Heart left ventricle (tissue), 16 donors: Measurements from ENCODE around the gene SLC1A4. TPM values are rescaled to one million over a fixed set of nuclear protein-coding genes. Genes with fewer than 3 reads are reported as not detected.

Experiments used
- ATAC-seq, 4 donors: fragments of 200-7000 bp; cut with Tn5 transposase; one replicate each; pipeline ENCODE4 v1.9.1; 2020 to 2022; ENCODE audit warnings: moderate library complexity in 4 of 4, mild to moderate bottlenecking in 3 of 4, moderate number of reproducible peaks in 1 of 4
- DNase-seq, 5 donors: peaks; one replicate each; pipeline ENCODE4 v3.0.0-alpha.2; 2020
- H3K27ac ChIP-seq, 12 donors: fragments of 200-600 bp; sonication (generic) in 4 of 12; one replicate each; pipeline versions ENCODE4 v1.5.0 to v1.8.0; 2016 to 2022; ENCODE audit warnings: mild to moderate bottlenecking in 2 of 12
- H3K27me3 ChIP-seq, 9 donors: fragments of 200-600 bp; sonication (generic) in 2 of 9; one replicate each; pipeline versions ENCODE4 v1.5.1 to v1.8.0; 2016 to 2022; ENCODE audit warnings: mild to moderate bottlenecking in 3 of 9
- H3K36me3 ChIP-seq, 9 donors: fragments of 200-600 bp; sonication (generic) in 2 of 9; one replicate each; pipeline versions ENCODE4 v1.5.0 to v1.8.0; 2018 to 2022; ENCODE audit warnings: mild to moderate bottlenecking in 2 of 9
- H3K4me1 ChIP-seq, 12 donors: fragments of 200-600 bp; sonication (generic) in 4 of 12; one replicate each; pipeline versions ENCODE4 v1.5.0 to v1.8.0; 2016 to 2022; ENCODE audit warnings: mild to moderate bottlenecking in 3 of 12
- H3K4me3 ChIP-seq, 12 donors: fragments of 200-600 bp; sonication (generic) in 4 of 12; one replicate each; pipeline versions ENCODE4 v1.5.0 to v1.8.0; 2017 to 2022; ENCODE audit warnings: mild to moderate bottlenecking in 9 of 12, moderate library complexity in 4 of 12
- H3K9me3 ChIP-seq, 12 donors: fragments of 200-600 bp; sonication (generic) in 4 of 12; one replicate each; pipeline versions ENCODE4 v1.5.0 to v1.8.0; 2016 to 2022; ENCODE audit warnings: mild to moderate bottlenecking in 1 of 12
- CTCF ChIP-seq, 12 donors: fragments of 200-600 bp; sonication (generic) in 4 of 12; IDR thresholded peaks; one replicate each; pipeline versions ENCODE4 v1.5.0 to v1.8.0; 2018 to 2022; ENCODE audit warnings: antibody characterized with exemption in 12 of 12, mild to moderate bottlenecking in 5 of 12
- POLR2A ChIP-seq, 2 donors: fragments of 450-650 bp; IDR thresholded peaks; one replicate each; pipeline ENCODE4 v1.6.1; 2017; ENCODE audit warnings: antibody characterized with exemption in 2 of 2, mild to moderate bottlenecking in 2 of 2, moderate library complexity in 2 of 2
- WGBS, 4 donors: extraction: QIAGEN DNeasy Blood & Tissue Kit in 2 of 4; methylation state at CpG; one replicate each; pipeline versions ENCODE4 v1.1.5 to v1.1.7; 2013 to 2018; 5-methylcytosine and 5-hydroxymethylcytosine counted together
- intact Hi-C, 10 donors: fragments of 100-400 bp; cut with DNase I; formaldehyde crosslinking; loops; one replicate each; pipeline versions ENCODE4 v1.11.1 to v1.14.2; 2022
- polyA plus RNA-seq, 2 donors: library from polyadenylated mRNA; stranded (reverse); fragments of 200-250 nt; gene quantifications; one replicate each; pipeline ENCODE4 v1.2.3, GENCODE V29; 2013
- total RNA-seq, 9 donors: library from RNA; depleted of rRNA in 2 of 9; stranded (reverse); fragments of >200 nt in 2 of 9; fragmentation: NEBNext Ultra II Directional in 3 of 9; extraction: Animal tissue kit (Norgen Biotek cat#: 25700) in 3 of 9; gene quantifications; one replicate each; pipeline versions ENCODE4 v1.1.0 to v1.2.4, GENCODE V29; 2016 to 2023
- donor health status: ischemic (EF 13 %, LVEDD 7.1; RV severe dilation, severe dysfunction).
- donor health status: healthy with polysubstance abuse.
- donor health status: DM: no; HTN: yes; CAD: no.
- donor health status: DM: no; HTN: no; CAD: no.
- donor health status: ischemic (EF 25% LVEDD 6.9; RV normal size, moderate dysfunction).
- donor health status: ischemic (EF 25% LVEDD 5.7; RV mildly dilated, moderate dysfunction).
- donor health status: healthy.
- donor health status: DM: yes; HTN: yes; CAD: no.
- donor health status: ischemic (EF 35%, LVEDD 5.7; RV mildly dilated, moderate dysfunction).
- donor health status: nonischemic (EF 11% LVEDD 7.7; RV severe dilation, severe dysfunction).
- donor health status: DM: yes; HTN: yes; CAD: no.
- donor health status: PGD.
- donor health status: ischemic (EF 29% LVEDD 5.4; RV normal size, mild dysfunction).
- donor health status: nonischemic (EF 23%, LVEDD 6.1; RV moderate dilation, normal function).

SLC1A4 gene
- total and polyA plus RNA-seq, 11 donors, result 3.0 to 22.4 (median 10.8) TPM

GRCh38 chr2:64942693-64943092, 46.5 kb upstream of the SLC1A4 start:
- DNase-seq (no peak), ATAC-seq (no peak)
- 94 to 96% (median 95%) methylated on average over 5 of the region's 5 CpGs for WGBS, 4 donors
- intact Hi-C loops, result no loop called here
- H3K27ac ChIP-seq, result no peak overlapping the region
- no peaks in the 10 kb centered on the region for H3K36me3 ChIP-seq
- H3K4me1 ChIP-seq, result peaks cover 0 to 43% (median 0%) of the 10 kb centered on the region in 12 donors
- H3K9me3 ChIP-seq, result no peaks in the 10 kb centered on the region
- no peak overlapping the region for H3K4me3 ChIP-seq
- no peaks in the 10 kb centered on the region for H3K27me3 ChIP-seq
- TF ChIP-seq CTCF (IDR thresholded peaks at IDR 0.05) (no peak), POLR2A (IDR thresholded peaks at IDR 0.05) (no peak)

- Histone ChIP-seq H3K27me3 (no peaks in the 10 kb centered on the region), H3K9me3 (no peaks in the 10 kb centered on the region), H3K36me3 (no peaks in the 10 kb centered on the region), H3K4me3 (no peak overlapping the region), H3K4me1 (peaks cover 0 to 36% (median 0%) of the 10 kb centered on the region in 12 donors), H3K27ac (no peak overlapping the region)
- peak; percentile 29 to 87 (median 76) for ATAC-seq
- intact Hi-C loops, result no loop called here
- WGBS, 4 donors, result 65 to 70% (median 66%) methylated on average over 12 of the region's 12 CpGs
- no peak for TF ChIP-seq POLR2A (IDR thresholded peaks at IDR 0.05)
- TF ChIP-seq CTCF (IDR thresholded peaks at IDR 0.05), result no peak
- peak in 4 of 5 donors; percentile 36 to 69 (median 57) for DNase-seq
Observed at GRCh38 chr2:64943387-64944150, 45.6 kb upstream of the SLC1A4 start.

GRCh38 chr2:64944484-64944883, 44.7 kb upstream of the SLC1A4 start:
- H3K27ac ChIP-seq, result no peak overlapping the region
- intact Hi-C loops, result no loop called here
- no peak for TF ChIP-seq POLR2A (IDR thresholded peaks at IDR 0.05)
- no peak for TF ChIP-seq CTCF (IDR thresholded peaks at IDR 0.05)

GRCh38 chr2:64945973-64946768, 43.0 kb upstream of the SLC1A4 start:
- no peak for TF ChIP-seq POLR2A (IDR thresholded peaks at IDR 0.05)
- TF ChIP-seq CTCF (IDR thresholded peaks at IDR 0.05), result no peak
- H3K9me3 ChIP-seq, result no peaks in the 10 kb centered on the region
- 63 to 70% (median 69%) methylated on average over 14 of the region's 14 CpGs for WGBS, 4 donors
- H3K4me1 ChIP-seq, result peaks cover 0 to 28% (median 0%) of the 10 kb centered on the region in 12 donors
- ATAC-seq (peak in 1 of 4 donors; percentile 25), DNase-seq (no peak)
- peak overlapping the region in 1 of 12 donors; percentile 16 for H3K4me3 ChIP-seq
- H3K27ac ChIP-seq, result peak overlapping the region in 1 of 12 donors; percentile 72
- H3K36me3 ChIP-seq, result no peaks in the 10 kb centered on the region
- intact Hi-C loops, result no loop called here
- no peaks in the 10 kb centered on the region for H3K27me3 ChIP-seq

More at GRCh38 chr2:64944484-64944883, 44.7 kb upstream of the SLC1A4 start:
- no peaks in the 10 kb centered on the region for H3K27me3 ChIP-seq
- no peak for ATAC-seq
- H3K4me1 ChIP-seq, result peaks cover 0 to 32% (median 0%) of the 10 kb centered on the region in 12 donors
- 86 to 90% (median 88%) methylated on average over 4 of the region's 4 CpGs for WGBS, 4 donors
- H3K4me3 ChIP-seq, result no peak overlapping the region
- no peaks in the 10 kb centered on the region for H3K36me3 ChIP-seq
- H3K9me3 ChIP-seq, result no peaks in the 10 kb centered on the region
- DNase-seq, result no peak
